ENCODE data around the gene PPP6C. TPM values are rescaled to one million over a fixed set of nuclear protein-coding genes. Genes with fewer than 3 reads are reported as not detected.

The PPP6C gene
- total and polyA plus RNA-seq, 2 donors (not counting 1 experiment from before 2014, with no cell fraction given), result 12.1 to 38.6 TPM

DNA sequence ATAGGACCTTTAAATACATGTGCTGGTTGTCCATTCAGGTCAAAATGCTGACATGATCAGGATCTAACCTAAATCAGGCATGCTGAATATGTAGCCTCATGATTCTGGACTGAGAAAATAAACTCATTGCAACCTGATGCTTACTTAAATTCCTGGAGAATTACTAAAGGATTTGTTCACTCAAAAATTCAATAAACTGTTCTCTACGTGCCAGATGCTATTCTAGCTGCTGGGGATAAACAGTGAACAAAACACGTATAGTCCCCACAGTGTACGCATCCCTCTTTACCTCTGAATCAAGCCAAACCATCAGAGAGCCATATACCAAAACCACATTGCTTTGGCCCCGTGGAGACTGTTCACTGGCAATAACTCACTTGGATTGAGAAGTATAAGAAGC is 52.4 kb downstream of the PPP6C start:
- Histone ChIP-seq H3K9me3 (ENCODE audit: control extremely low read depth in 1 of 3, control insufficient read depth in 2 of 3, insufficient read depth in 1 of 3, low read length in 2 of 3) (no peaks in the 10 kb centered on the region), H3K36me3 (replicated peaks in 1 of 2; ENCODE audit: control extremely low read depth in 1 of 2, control insufficient read depth in 1 of 2, extremely low read depth in 1 of 2, insufficient read depth in 2 of 2, low read length in 1 of 2) (no peaks in the 10 kb centered on the region), H3K27ac (ENCODE audit: low read length in 2 of 2) (no peak overlapping the region), H4K20me1 (ENCODE audit: control insufficient read depth, insufficient read depth, low read length, poor library complexity, severe bottlenecking) (no peaks in the 10 kb centered on the region), H3K79me2 (ENCODE audit: control insufficient read depth, insufficient read depth, low read length) (peaks cover 49% of the 10 kb centered on the region), H3K9ac (ENCODE audit: low read length) (no peak overlapping the region), H3K4me3 (ENCODE audit: control extremely low read depth in 1 of 5, extremely low read depth in 1 of 5, insufficient read depth in 1 of 5, low read depth in 2 of 5, low read length in 4 of 5) (no peak overlapping the region), H3K27me3 (replicated peaks in 1 of 4; ENCODE audit: control extremely low read depth in 1 of 4, control insufficient read depth in 3 of 4, insufficient read depth in 4 of 4, low read length in 3 of 4) (no peaks in the 10 kb centered on the region), H2AFZ (ENCODE audit: insufficient read depth, low read depth, low read length, poor library complexity, severe bottlenecking) (no peak overlapping the region), H3K4me2 (replicated peaks; ENCODE audit: low read depth, low read length, poor library complexity, severe bottlenecking) (no peak overlapping the region), H3K4me1 (ENCODE audit: control insufficient read depth in 2 of 2, insufficient read depth in 2 of 2, low read length in 2 of 2) (peaks cover 0 to 3% of the 10 kb centered on the region in 2 donors)
- no peaks in the 10 kb centered on the region for H3K27me3 Mint-ChIP-seq
- ChIA-PET CTCF (no interaction called here), POLR2A (no interaction called here)
- ATAC-seq (ENCODE audit: low read depth), result no peak
- no peak for TF ChIP-seq EZH2 (IDR thresholded peaks at IDR 0.05; ENCODE audit: borderline replicate concordance, insufficient read depth, low read depth, low read length, poor library complexity, severe bottlenecking)
- TF ChIP-seq, protein P1, sequence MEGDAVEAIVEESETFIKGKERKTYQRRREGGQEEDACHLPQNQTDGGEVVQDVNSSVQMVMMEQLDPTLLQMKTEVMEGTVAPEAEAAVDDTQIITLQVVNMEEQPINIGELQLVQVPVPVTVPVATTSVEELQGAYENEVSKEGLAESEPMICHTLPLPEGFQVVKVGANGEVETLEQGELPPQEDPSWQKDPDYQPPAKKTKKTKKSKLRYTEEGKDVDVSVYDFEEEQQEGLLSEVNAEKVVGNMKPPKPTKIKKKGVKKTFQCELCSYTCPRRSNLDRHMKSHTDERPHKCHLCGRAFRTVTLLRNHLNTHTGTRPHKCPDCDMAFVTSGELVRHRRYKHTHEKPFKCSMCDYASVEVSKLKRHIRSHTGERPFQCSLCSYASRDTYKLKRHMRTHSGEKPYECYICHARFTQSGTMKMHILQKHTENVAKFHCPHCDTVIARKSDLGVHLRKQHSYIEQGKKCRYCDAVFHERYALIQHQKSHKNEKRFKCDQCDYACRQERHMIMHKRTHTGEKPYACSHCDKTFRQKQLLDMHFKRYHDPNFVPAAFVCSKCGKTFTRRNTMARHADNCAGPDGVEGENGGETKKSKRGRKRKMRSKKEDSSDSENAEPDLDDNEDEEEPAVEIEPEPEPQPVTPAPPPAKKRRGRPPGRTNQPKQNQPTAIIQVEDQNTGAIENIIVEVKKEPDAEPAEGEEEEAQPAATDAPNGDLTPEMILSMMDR (IDR thresholded peaks at IDR 0.05), result no peak
- H3K4me3 Mint-ChIP-seq, result no peak overlapping the region
- DNase-seq, result no peak
- peaks cover 5% of the 10 kb centered on the region for H3K4me1 Mint-ChIP-seq
- no peaks in the 10 kb centered on the region for H3K9me3 Mint-ChIP-seq (ENCODE audit: insufficient read depth)
- no peak overlapping the region for H3K27ac Mint-ChIP-seq
- WGBS (ENCODE audit: insufficient coverage), result 100% methylated on average over 2 of the region's 4 CpGs
- intact Hi-C loops (cut with micrococcal nuclease), result no loop called here

DNA sequence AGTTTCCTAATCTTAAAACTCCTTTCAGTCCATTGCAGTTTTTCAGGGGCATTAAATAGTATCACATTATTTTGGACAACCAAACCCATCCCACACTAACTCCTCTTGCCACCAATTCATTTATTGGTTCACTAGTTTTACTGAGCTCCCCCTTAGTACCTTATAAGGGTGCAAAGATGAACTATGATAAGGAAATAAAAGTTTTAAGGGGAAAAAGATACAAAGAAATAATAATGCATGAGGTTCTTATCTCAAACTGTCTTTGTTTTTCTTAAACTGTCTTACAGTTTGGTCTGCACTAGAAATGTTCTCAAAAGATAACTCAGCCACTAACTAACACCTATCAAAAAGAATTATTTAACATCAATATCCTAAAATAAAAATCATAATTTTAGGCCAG is 54.6 kb downstream of the PPP6C start:
- H3K9me3 Mint-ChIP-seq (ENCODE audit: insufficient read depth), result no peaks in the 10 kb centered on the region
- ChIA-PET CTCF (no interaction called here), POLR2A (no interaction called here)
- no peaks in the 10 kb centered on the region for H3K27me3 Mint-ChIP-seq
- ATAC-seq (ENCODE audit: low read depth) (no peak), DNase-seq (no peak)
- no peaks in the 10 kb centered on the region for H4K20me1 ChIP-seq (ENCODE audit: control insufficient read depth, insufficient read depth, low read length, poor library complexity, severe bottlenecking)
- TF ChIP-seq EZH2 (IDR thresholded peaks at IDR 0.05; ENCODE audit: borderline replicate concordance, insufficient read depth, low read depth, low read length, poor library complexity, severe bottlenecking), result no peak
- TF ChIP-seq, protein P1 (IDR thresholded peaks at IDR 0.05), result no peak
- no peak overlapping the region for H2AFZ ChIP-seq (ENCODE audit: insufficient read depth, low read depth, low read length, poor library complexity, severe bottlenecking)
- H3K4me1 Mint-ChIP-seq, result peaks cover 2% of the 10 kb centered on the region
- H3K27ac Mint-ChIP-seq, result no peak overlapping the region
- H3K9me3 ChIP-seq (ENCODE audit: control extremely low read depth in 1 of 3, control insufficient read depth in 2 of 3, insufficient read depth in 1 of 3, low read length in 2 of 3), result no peaks in the 10 kb centered on the region
- H3K9ac ChIP-seq (ENCODE audit: low read length), result no peak overlapping the region
- H3K4me2 ChIP-seq (replicated peaks; ENCODE audit: low read depth, low read length, poor library complexity, severe bottlenecking), result no peak overlapping the region
- no peak overlapping the region for H3K4me3 ChIP-seq (ENCODE audit: control extremely low read depth in 1 of 5, extremely low read depth in 1 of 5, insufficient read depth in 1 of 5, low read depth in 2 of 5, low read length in 4 of 5)
- no peaks in the 10 kb centered on the region for H3K4me1 ChIP-seq (ENCODE audit: control insufficient read depth in 2 of 2, insufficient read depth in 2 of 2, low read length in 2 of 2)
- peaks cover 51% of the 10 kb centered on the region for H3K79me2 ChIP-seq (ENCODE audit: control insufficient read depth, insufficient read depth, low read length)
- no peaks in the 10 kb centered on the region for H3K36me3 ChIP-seq (replicated peaks in 1 of 2; ENCODE audit: control extremely low read depth in 1 of 2, control insufficient read depth in 1 of 2, extremely low read depth in 1 of 2, insufficient read depth in 2 of 2, low read length in 1 of 2)
- no peaks in the 10 kb centered on the region for H3K27me3 ChIP-seq (replicated peaks in 1 of 4; ENCODE audit: control extremely low read depth in 1 of 4, control insufficient read depth in 3 of 4, insufficient read depth in 4 of 4, low read length in 3 of 4)
- intact Hi-C loops (cut with micrococcal nuclease), result no loop called here
- no peak overlapping the region for H3K4me3 Mint-ChIP-seq
- H3K27ac ChIP-seq (ENCODE audit: low read length in 2 of 2), result no peak overlapping the region
